ENCODE measurements around the gene SLC25A6. TPM values are rescaled to one million over a fixed set of nuclear protein-coding genes. Genes with fewer than 3 reads are reported as not detected.

The SLC25A6 gene
- total and polyA plus RNA-seq, 2 donors (not counting 3 experiments of a cell fraction or from before 2014, with no cell fraction given): 410 to 1,153 TPM

GRCh38 chrX:1359477-1359873 is 32.4 kb downstream of the SLC25A6 start:
- Histone ChIP-seq H3K4me3 (replicated peaks in 1 of 3; ENCODE audit: insufficient read depth in 1 of 3, low read depth in 1 of 3, low read length in 3 of 3) (no peak overlapping the region), H3K9me1 (replicated peaks; ENCODE audit: control insufficient read depth, extremely low read depth, insufficient read depth, low read length) (no peaks in the 10 kb centered on the region), H3K27ac (ENCODE audit: insufficient read depth, low read depth, low read length) (no peak overlapping the region), H4K20me1 (replicated peaks; ENCODE audit: control insufficient read depth, extremely low read depth, insufficient read depth, low read length) (no peaks in the 10 kb centered on the region), H3K36me3 (ENCODE audit: control insufficient read depth in 2 of 2, extremely low read depth in 1 of 2, insufficient read depth in 2 of 2, low read length in 2 of 2) (peaks cover 0 to 2% of the 10 kb centered on the region in 2 experiments), H2AFZ (ENCODE audit: low read depth, low read length) (no peak overlapping the region), H3K79me2 (ENCODE audit: control insufficient read depth, insufficient read depth, low read length) (no peaks in the 10 kb centered on the region), H3K4me1 (ENCODE audit: control insufficient read depth, extremely low read depth, insufficient read depth, low read length) (no peaks in the 10 kb centered on the region), H3K9me3 (replicated peaks; ENCODE audit: control insufficient read depth, insufficient read depth, low read length) (no peaks in the 10 kb centered on the region), H3K9ac (replicated peaks; ENCODE audit: extremely low read depth, insufficient read depth, low read length) (no peak overlapping the region), H3K27me3 (ENCODE audit: control insufficient read depth in 2 of 2, insufficient read depth in 2 of 2, low read length in 2 of 2) (no peaks in the 10 kb centered on the region), H3K4me2 (ENCODE audit: insufficient read depth, low read length) (no peak overlapping the region)
- FAIRE-seq: no peak
- intact Hi-C loops (cut with micrococcal nuclease): loop anchor here (5.0 kb wide), 1 partner anchor 33 kb away; the partner anchor contains the start of gene SLC25A6
- DNase-seq (ENCODE audit: low read depth, low spot score): no peak
- no TSS peak for BruUV-seq (replicated peaks)
- dilution Hi-C loops (cut with MboI; ENCODE audit: extremely low pct_ligation_motif_present, low sequenced_read_pairs): no loop called here
- ChIA-PET CTCF (no interaction called here), POLR2A (no interaction called here)
- TF ChIP-seq GATA2 (IDR thresholded peaks at IDR 0.05; ENCODE audit: insufficient read depth, insufficient read length, low read depth, low read length) (no peak), EZH2 (IDR thresholded peaks at IDR 0.05; ENCODE audit: borderline replicate concordance, low read depth, low read length, severe bottlenecking) (no peak), POLR2A (IDR thresholded peaks at IDR 0.05; ENCODE audit: low read depth, low read length) (no peak), JUN (IDR thresholded peaks at IDR 0.05; ENCODE audit: borderline replicate concordance, insufficient read depth, insufficient read length, low read depth) (no peak), FOS (IDR thresholded peaks at IDR 0.05; ENCODE audit: borderline replicate concordance, insufficient read depth, low read length) (no peak), MAX (IDR thresholded peaks at IDR 0.05; ENCODE audit: insufficient read depth, insufficient read length) (no peak), POLR2AphosphoS5 (IDR thresholded peaks at IDR 0.05; ENCODE audit: insufficient read depth, low read depth, low read length) (no peak), MYC (IDR thresholded peaks at IDR 0.05; ENCODE audit: low read depth, low read length) (no peak)
- TF ChIP-seq, protein P1, sequence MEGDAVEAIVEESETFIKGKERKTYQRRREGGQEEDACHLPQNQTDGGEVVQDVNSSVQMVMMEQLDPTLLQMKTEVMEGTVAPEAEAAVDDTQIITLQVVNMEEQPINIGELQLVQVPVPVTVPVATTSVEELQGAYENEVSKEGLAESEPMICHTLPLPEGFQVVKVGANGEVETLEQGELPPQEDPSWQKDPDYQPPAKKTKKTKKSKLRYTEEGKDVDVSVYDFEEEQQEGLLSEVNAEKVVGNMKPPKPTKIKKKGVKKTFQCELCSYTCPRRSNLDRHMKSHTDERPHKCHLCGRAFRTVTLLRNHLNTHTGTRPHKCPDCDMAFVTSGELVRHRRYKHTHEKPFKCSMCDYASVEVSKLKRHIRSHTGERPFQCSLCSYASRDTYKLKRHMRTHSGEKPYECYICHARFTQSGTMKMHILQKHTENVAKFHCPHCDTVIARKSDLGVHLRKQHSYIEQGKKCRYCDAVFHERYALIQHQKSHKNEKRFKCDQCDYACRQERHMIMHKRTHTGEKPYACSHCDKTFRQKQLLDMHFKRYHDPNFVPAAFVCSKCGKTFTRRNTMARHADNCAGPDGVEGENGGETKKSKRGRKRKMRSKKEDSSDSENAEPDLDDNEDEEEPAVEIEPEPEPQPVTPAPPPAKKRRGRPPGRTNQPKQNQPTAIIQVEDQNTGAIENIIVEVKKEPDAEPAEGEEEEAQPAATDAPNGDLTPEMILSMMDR (IDR thresholded peaks at IDR 0.05; ENCODE audit: extremely low read depth in 1 of 2, insufficient read depth in 1 of 2, low read depth in 1 of 2, low read length in 2 of 2): no peak

All from endothelial cell of umbilical vein (primary cell).